IPS-18a (cell line): ENCODE data around the gene CNTN4.
A peak's percentile ranks its signal among the peaks of the same experiment; 100 is the strongest.

Experiments
- H3K27ac ChIP-seq: one replicate; pipeline ENCODE4 v1.5.1; 2013; ENCODE audit warnings: low read length
- H3K27me3 ChIP-seq: one replicate; pipeline ENCODE4 v1.6.1; 2013; ENCODE audit warnings: mild to moderate bottlenecking, low read length; ENCODE audit not compliant: control insufficient read depth, insufficient read depth
- H3K36me3 ChIP-seq: one replicate; pipeline ENCODE4 v1.6.1; 2013; ENCODE audit warnings: low read depth, low read length; ENCODE audit not compliant: control insufficient read depth
- H3K4me1 ChIP-seq: one replicate; pipeline ENCODE4 v1.6.1; 2013; ENCODE audit warnings: low read depth, low read length; ENCODE audit not compliant: control insufficient read depth
- H3K4me3 ChIP-seq: one replicate; pipeline ENCODE4 v1.5.1; 2013; ENCODE audit warnings: low read length
- H3K9ac ChIP-seq: one replicate; pipeline ENCODE4 v1.6.1; 2013; ENCODE audit warnings: mild to moderate bottlenecking, low read length, moderate library complexity
- H3K9me3 ChIP-seq: one replicate; pipeline ENCODE4 v1.6.1; 2013; ENCODE audit warnings: low read depth, low read length; ENCODE audit not compliant: control insufficient read depth

CNTN4 gene

GRCh38 chr3:2873986-2874385 is 775.3 kb downstream of the CNTN4 start:
- H3K4me3 ChIP-seq: no peak overlapping the region
- no peaks in the 10 kb centered on the region for H3K9me3 ChIP-seq
- H3K27me3 ChIP-seq: no peaks in the 10 kb centered on the region
- no peak overlapping the region for H3K27ac ChIP-seq
- H3K9ac ChIP-seq: no peak overlapping the region
- no peaks in the 10 kb centered on the region for H3K4me1 ChIP-seq
- H3K36me3 ChIP-seq: no peaks in the 10 kb centered on the region

DNA sequence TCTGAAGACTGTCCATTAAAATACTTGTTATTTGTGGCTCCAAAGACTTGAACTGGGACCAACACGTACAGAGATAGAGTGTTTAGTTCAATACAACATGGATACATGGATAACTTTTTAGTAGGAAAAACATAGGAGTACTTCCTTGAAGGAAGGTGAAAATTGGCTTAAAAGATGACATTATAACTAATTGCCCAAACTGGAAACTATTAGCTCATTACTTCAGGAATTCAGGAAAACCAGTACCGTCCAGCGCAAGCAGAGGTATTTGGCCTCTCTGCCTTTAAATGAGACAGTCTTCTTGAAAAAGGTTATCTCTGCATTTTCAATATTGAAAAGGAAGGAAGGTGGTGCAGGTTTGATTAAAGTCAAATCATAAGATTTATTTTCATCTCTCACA is 777.0 kb downstream of the CNTN4 start:
- Histone ChIP-seq H3K4me3 (no peak overlapping the region), H3K36me3 (no peaks in the 10 kb centered on the region), H3K27me3 (no peaks in the 10 kb centered on the region), H3K27ac (no peak overlapping the region), H3K9ac (no peak overlapping the region), H3K4me1 (no peaks in the 10 kb centered on the region), H3K9me3 (no peaks in the 10 kb centered on the region)

DNA sequence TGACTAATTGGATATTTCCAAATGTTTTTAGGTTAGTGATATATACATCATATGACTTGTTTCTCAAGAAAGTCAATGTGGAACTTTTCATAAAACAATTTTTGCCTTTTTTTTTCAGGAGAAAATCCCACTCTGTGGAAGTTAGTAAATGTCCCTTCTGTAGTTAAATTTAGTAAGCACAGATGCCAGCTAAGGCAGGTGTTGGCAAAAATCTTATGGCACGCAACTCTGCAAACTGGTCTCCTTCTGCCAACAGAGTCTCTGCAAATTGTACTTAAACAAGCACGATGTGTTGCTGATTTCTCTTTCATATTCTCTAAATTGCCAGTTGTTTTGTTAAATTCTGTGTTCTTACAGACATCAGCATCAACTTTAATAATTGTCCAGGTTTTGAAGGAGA is 777.7 kb downstream of the CNTN4 start:
- Histone ChIP-seq H3K4me1 (no peaks in the 10 kb centered on the region), H3K9me3 (no peaks in the 10 kb centered on the region)

DNA sequence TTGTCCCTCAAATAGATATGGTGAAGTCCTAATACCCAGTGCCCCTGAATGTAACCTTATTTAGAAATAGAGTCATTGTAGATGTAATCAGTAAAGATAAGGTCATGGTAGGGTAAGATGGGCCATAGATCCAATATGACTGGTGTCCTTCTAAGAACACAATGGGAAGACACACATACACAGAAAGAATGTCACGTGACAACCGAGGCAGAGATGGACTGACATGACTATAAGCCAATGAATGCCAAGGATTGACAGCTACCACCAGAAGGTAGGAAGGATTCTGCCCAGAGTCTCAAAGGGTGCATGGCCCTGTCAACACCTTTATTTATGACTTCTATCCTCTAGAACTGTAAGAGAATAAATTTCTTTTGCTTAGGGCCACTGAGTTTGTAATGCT is 780.4 kb downstream of the CNTN4 start:
- Histone ChIP-seq H3K9me3 (no peaks in the 10 kb centered on the region), H3K9ac (no peak overlapping the region), H3K4me3 (no peak overlapping the region), H3K36me3 (no peaks in the 10 kb centered on the region), H3K27me3 (no peaks in the 10 kb centered on the region), H3K4me1 (no peaks in the 10 kb centered on the region), H3K27ac (no peak overlapping the region)

More for the DNA sequence above, 777.7 kb downstream of the CNTN4 start:
- Histone ChIP-seq H3K4me3 (no peak overlapping the region), H3K27me3 (no peaks in the 10 kb centered on the region), H3K36me3 (no peaks in the 10 kb centered on the region), H3K27ac (no peak overlapping the region), H3K9ac (no peak overlapping the region)

DNA sequence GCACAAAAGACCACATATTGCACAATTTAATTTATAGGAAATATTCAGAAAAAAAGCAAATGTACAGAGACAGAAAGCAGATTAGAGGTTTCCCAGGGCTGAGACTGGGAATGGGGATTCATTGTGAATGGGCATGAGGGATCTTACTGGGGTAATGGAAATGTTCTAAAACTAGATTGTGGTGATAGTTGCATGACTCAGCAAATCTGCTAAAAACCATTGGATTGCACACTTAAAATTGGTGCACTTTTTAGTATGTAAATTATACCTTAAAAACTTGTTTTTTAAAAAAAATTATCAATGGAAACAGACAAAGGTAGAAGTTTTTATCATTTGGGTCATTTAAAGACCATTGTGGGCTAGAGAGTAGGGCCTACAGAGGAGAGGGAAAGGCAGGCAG is 780.9 kb downstream of the CNTN4 start:
- H3K4me3 ChIP-seq: no peak overlapping the region
- H3K9ac ChIP-seq: no peak overlapping the region
- no peaks in the 10 kb centered on the region for H3K27me3 ChIP-seq
- H3K27ac ChIP-seq: no peak overlapping the region
- H3K4me1 ChIP-seq: no peaks in the 10 kb centered on the region
- no peaks in the 10 kb centered on the region for H3K36me3 ChIP-seq
- H3K9me3 ChIP-seq: no peaks in the 10 kb centered on the region

DNA sequence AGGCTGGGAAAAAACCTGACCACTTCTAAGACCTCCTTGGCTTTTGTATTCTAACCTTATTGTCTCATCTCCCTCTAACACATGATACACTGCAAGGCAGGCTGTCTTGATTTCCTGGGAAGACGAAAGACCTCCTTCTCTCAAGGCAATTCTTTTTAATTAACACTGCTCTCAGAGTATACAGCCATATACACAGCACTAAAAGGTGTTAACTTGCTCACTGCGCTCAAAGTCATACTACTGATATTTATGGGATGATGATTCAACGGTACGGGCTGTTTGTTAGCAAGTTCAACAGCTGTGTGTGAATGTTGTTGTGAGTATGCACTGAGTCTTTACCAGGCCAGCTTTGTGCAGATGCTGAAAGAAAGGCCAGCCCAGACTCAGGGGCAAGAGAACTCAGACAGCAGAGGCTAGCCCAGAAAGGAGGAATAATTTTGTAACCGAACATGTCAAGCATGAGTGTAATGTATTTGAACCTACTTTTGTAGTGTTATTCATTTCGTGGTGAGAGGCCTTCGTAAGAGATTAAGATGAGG is 781.6 kb downstream of the CNTN4 start:
- H3K9me3 ChIP-seq: no peaks in the 10 kb centered on the region
- no peak overlapping the region for H3K9ac ChIP-seq
- no peaks in the 10 kb centered on the region for H3K4me1 ChIP-seq
- no peak overlapping the region for H3K27ac ChIP-seq
- H3K27me3 ChIP-seq: no peaks in the 10 kb centered on the region
- no peak overlapping the region for H3K4me3 ChIP-seq
- H3K36me3 ChIP-seq: no peaks in the 10 kb centered on the region

- H3K27me3 ChIP-seq: no peaks in the 10 kb centered on the region
- H3K27ac ChIP-seq: no peak overlapping the region
- H3K36me3 ChIP-seq: no peaks in the 10 kb centered on the region
- H3K9ac ChIP-seq: no peak overlapping the region
- no peaks in the 10 kb centered on the region for H3K9me3 ChIP-seq
- no peak overlapping the region for H3K4me3 ChIP-seq
- no peaks in the 10 kb centered on the region for H3K4me1 ChIP-seq
These were observed 784.6 kb downstream of the CNTN4 start for GRCh38 chr3:2883283-2883682.

DNA sequence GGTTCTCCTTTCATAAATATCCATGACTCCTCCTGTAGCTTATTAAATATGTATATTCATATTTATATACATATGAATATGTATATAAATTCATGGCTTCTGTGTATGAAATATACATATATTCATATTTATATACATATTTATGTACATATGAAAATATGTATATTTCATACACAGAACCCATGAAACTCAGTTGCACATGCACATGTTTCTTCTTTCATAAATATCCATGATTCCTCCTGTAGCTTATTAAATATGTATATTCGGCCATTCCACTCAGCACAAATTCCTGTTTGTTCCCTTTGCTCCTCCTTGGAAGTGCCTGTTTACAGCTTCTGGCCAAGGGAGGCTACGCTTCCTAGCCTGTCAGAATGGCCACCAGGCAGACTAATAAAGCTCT is 789.9 kb downstream of the CNTN4 start:
- no peaks in the 10 kb centered on the region for H3K36me3 ChIP-seq
- H3K27ac ChIP-seq: no peak overlapping the region
- H3K27me3 ChIP-seq: no peaks in the 10 kb centered on the region
- H3K4me3 ChIP-seq: no peak overlapping the region
- no peaks in the 10 kb centered on the region for H3K9me3 ChIP-seq
- no peak overlapping the region for H3K9ac ChIP-seq
- no peaks in the 10 kb centered on the region for H3K4me1 ChIP-seq

DNA sequence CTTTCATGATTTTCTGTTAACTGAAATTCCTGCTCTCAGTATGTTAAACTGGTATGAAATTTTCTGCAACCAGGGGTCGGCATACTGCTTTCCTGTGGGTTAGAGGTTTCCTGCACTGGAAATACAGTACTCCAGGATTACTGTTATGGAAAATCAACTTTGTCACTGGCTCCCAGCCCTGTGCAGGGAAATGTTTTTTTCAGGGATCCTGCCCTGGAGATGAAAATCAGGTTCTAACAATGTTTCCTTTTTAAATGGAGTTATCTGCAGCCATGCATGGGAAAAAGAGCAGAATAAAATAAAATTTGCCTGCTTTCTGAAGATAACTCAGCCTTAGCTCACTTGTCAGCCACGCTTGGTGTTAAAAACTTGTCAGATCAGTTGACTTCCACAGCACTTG is 791.1 kb downstream of the CNTN4 start:
- Histone ChIP-seq H3K27me3 (no peaks in the 10 kb centered on the region), H3K36me3 (no peaks in the 10 kb centered on the region), H3K9me3 (no peaks in the 10 kb centered on the region), H3K4me3 (no peak overlapping the region), H3K27ac (no peak overlapping the region), H3K4me1 (no peaks in the 10 kb centered on the region), H3K9ac (no peak overlapping the region)

GRCh38 chr3:2896308-2896939 is 797.8 kb downstream of the CNTN4 start:
- Histone ChIP-seq H3K9ac (no peak overlapping the region), H3K4me3 (no peak overlapping the region), H3K27me3 (no peaks in the 10 kb centered on the region), H3K27ac (no peak overlapping the region), H3K36me3 (no peaks in the 10 kb centered on the region), H3K4me1 (peaks cover 17% of the 10 kb centered on the region), H3K9me3 (no peaks in the 10 kb centered on the region)

DNA sequence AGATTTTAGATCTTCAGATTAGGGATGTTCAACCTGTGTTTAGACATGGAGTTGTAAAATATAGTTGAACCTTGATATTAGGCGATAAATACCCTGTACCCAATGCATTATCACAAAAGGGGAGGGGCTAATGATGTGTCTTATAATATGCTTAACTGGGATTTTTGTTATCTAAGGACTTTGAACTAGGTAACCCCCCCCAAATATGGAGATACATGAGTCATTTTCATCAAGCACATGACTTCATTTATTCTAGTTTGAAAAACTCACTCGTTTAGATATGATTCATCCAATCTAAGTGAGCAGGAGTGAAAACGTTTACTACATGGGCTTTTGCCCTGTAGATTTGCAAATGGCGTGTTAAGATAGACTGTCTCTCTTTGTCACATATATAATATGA is 799.2 kb downstream of the CNTN4 start:
- Histone ChIP-seq H3K9me3 (no peaks in the 10 kb centered on the region), H3K27me3 (no peaks in the 10 kb centered on the region), H3K9ac (no peak overlapping the region), H3K4me1 (peaks cover 25% of the 10 kb centered on the region), H3K27ac (no peak overlapping the region), H3K4me3 (no peak overlapping the region), H3K36me3 (no peaks in the 10 kb centered on the region)

DNA sequence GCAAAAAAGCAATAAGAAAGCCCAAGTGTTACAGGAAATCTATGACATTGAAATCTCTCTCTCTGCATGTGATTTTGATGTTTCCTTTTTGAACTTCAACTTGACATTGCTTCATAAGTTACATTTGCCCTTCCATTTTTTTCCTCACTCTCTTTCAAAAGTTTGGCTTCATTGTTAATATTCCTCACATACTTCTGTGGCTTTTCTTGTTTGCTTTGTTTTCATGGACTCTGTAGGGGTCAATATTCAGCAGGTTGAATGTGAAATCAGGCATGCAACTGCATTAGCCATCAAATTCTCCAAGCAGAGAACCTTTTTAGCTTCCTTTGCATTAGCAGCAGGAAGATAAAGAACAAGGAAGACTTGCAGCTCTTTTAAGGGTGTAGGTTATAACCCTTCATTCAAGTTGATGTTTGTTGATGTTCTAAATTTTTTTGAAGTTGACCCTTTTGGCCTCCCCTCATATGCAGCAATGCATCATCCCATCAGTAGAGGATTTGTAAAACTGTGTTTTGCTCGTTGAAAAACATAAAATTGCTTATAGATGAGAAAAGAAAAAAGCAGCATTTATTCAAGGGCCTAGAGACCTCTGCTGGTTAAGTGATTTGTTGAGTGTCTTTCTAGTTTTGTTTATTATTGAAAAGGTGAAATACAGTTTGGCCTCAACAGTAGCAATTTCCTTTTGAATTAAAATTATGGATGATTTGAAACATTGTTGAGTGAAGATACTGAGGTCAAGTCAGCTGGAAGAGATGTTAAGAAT is 800.1 kb downstream of the CNTN4 start:
- no peaks in the 10 kb centered on the region for H3K9me3 ChIP-seq
- peak overlapping the region; percentile 31 for H3K4me3 ChIP-seq
- no peaks in the 10 kb centered on the region for H3K27me3 ChIP-seq
- H3K9ac ChIP-seq: no peak overlapping the region
- H3K36me3 ChIP-seq: no peaks in the 10 kb centered on the region
- no peak overlapping the region for H3K27ac ChIP-seq
- peaks cover 28% of the 10 kb centered on the region for H3K4me1 ChIP-seq
